Measurements from ENCODE around the gene FHOD3. TPM values are rescaled to one million over a fixed set of nuclear protein-coding genes. Genes with fewer than 3 reads are reported as not detected.

Gene FHOD3
- polyA plus RNA-seq, 4 donors = 0.22 to 8.1 (median 1.9) TPM

DNA sequence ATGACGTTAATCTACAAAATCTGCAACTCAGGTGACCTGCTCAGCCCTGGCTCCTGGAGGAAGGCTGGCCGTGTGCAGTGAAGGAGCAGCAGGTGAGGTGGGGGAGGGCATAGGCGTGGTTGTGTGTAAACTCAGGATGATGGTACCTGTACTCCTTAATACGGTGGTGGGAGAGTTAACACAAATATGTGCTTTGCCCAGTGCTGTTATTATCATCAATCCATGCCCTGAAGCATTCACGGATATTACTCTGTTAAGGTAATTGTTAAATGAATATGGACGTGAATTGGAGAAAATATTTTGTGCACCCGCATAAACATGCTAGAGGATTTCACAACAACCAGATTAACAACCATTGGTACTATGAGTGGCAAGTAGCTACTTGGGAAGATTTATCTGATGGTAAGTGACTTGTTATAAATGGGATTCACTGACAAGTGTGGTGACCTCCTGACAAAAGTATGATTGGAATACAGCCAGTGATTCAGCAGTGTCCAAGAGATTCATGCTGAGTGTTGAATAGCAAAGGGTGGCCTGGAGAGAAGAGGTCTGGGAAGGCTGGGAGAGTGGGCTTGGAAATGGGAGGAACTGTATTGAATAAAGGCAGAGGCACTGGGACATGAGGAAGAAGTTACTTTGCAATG lies 337.2 kb downstream of the FHOD3 start:
- no peaks in the 10 kb centered on the region for H3K27me3 ChIP-seq (ENCODE audit: control insufficient read depth in 3 of 3, insufficient read depth in 3 of 3, low read length in 3 of 3)
- no peaks in the 10 kb centered on the region for H3K36me3 ChIP-seq (ENCODE audit: control insufficient read depth in 3 of 3, insufficient read depth in 2 of 3, low read depth in 1 of 3, low read length in 3 of 3)
- H3K9me3 ChIP-seq (ENCODE audit: control insufficient read depth in 2 of 2, insufficient read depth in 1 of 2, low read depth in 1 of 2, low read length in 1 of 2) = peaks cover 0 to under 1% of the 10 kb centered on the region in 2 donors
- H3K4me3 ChIP-seq (ENCODE audit: low read depth in 1 of 3, low read length in 3 of 3) = no peak overlapping the region
- no peak for FAIRE-seq
- 47 to 68% (median 53%) methylated on average over 7 of the region's 7 CpGs for WGBS, 3 donors
- no peak overlapping the region for H3K27ac ChIP-seq (ENCODE audit: low read depth in 1 of 3, low read length in 2 of 3)
- H3K4me1 ChIP-seq (ENCODE audit: control insufficient read depth in 3 of 3, insufficient read depth in 2 of 3, low read depth in 1 of 3, low read length in 2 of 3) = no peaks in the 10 kb centered on the region
- no peak for DNase-seq

DNA sequence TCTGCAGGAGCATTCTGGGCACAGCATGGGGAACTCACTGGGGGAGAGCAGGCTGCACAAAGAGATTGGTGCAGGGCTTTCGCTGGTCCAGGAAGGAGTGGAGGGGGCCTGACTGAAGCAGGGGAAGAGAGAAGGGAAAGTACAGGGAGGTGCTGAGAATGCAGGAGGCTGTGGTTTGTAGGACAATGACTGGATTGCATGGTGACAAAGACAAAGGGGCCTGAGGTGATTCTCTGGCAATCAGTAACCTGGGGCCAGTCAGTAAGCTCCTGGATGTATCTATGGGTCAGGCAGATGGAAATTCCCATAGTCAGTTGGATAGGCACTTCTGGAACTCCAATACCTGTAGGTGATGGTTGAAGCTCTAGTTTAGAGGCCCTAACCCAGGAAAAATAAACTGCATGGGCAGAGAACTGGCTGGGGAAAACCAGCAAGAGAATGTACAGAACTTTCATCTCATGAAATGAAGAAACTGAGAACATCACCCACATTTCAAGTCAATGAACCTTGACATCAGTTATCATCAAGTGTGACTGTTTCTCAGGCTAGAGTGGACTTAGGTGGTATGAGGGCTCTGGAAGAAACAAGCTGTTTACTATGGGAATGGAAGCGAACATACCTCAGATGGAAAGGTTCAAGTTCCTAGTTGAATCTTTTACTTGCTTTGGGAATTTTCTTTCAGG lies 338.0 kb downstream of the FHOD3 start:
- no peak for FAIRE-seq
- no peaks in the 10 kb centered on the region for H3K27me3 ChIP-seq (ENCODE audit: control insufficient read depth in 3 of 3, insufficient read depth in 3 of 3, low read length in 3 of 3)
- no peak for DNase-seq
- no peaks in the 10 kb centered on the region for H3K36me3 ChIP-seq (ENCODE audit: control insufficient read depth in 3 of 3, insufficient read depth in 2 of 3, low read depth in 1 of 3, low read length in 3 of 3)
- H3K27ac ChIP-seq (ENCODE audit: low read depth in 1 of 3, low read length in 2 of 3) = no peak overlapping the region
- no peaks in the 10 kb centered on the region for H3K4me1 ChIP-seq (ENCODE audit: control insufficient read depth in 3 of 3, insufficient read depth in 2 of 3, low read depth in 1 of 3, low read length in 2 of 3)
- WGBS, 3 donors = 81 to 96% (median 93%) methylated on average over 2 of the region's 2 CpGs
- no peak overlapping the region for H3K4me3 ChIP-seq (ENCODE audit: low read depth in 1 of 3, low read length in 3 of 3)
- H3K9me3 ChIP-seq (ENCODE audit: control insufficient read depth in 2 of 2, insufficient read depth in 1 of 2, low read depth in 1 of 2, low read length in 1 of 2) = no peaks in the 10 kb centered on the region

DNA sequence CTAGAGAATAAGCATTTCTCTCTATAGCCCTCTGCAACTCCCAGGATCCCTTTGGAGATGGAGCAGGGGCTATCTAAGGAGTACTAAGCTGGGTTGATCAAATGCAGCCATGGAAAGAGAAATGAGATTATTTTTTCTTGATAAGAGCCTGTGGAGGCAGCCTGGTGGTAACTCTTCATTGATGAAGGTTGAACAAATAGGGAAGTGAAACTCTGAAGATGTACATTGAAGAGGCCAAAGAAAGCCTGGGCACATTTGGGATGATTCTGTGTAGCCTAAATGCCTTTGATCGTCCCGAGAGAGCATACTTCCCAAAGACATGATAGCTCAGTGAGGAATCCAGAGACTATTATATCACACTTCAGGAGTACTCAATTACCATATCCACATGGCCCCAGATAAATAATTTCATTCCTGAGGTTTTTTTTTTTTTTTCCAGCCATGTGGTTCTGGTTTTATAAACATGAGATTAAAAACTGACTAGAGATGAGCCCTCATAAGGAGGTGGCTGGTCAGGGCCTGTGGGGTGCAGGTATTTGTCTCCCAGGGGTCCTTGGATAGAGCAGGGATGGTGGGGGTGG lies 338.8 kb downstream of the FHOD3 start:
- Histone ChIP-seq H3K9me3 (ENCODE audit: control insufficient read depth in 2 of 2, insufficient read depth in 1 of 2, low read depth in 1 of 2, low read length in 1 of 2) (no peaks in the 10 kb centered on the region), H3K4me1 (ENCODE audit: control insufficient read depth in 3 of 3, insufficient read depth in 2 of 3, low read depth in 1 of 3, low read length in 2 of 3) (no peaks in the 10 kb centered on the region), H3K27me3 (ENCODE audit: control insufficient read depth in 3 of 3, insufficient read depth in 3 of 3, low read length in 3 of 3) (no peaks in the 10 kb centered on the region), H3K4me3 (ENCODE audit: low read depth in 1 of 3, low read length in 3 of 3) (no peak overlapping the region), H3K36me3 (ENCODE audit: control insufficient read depth in 3 of 3, insufficient read depth in 2 of 3, low read depth in 1 of 3, low read length in 3 of 3) (no peaks in the 10 kb centered on the region), H3K27ac (ENCODE audit: low read depth in 1 of 3, low read length in 2 of 3) (no peak overlapping the region)
- 79 to 95% (median 80%) methylated on average over 2 of the region's 2 CpGs for WGBS, 3 donors
- FAIRE-seq (no peak), DNase-seq (no peak)

- 66 to 82% (median 76%) methylated on average over 4 of the region's 4 CpGs for WGBS, 3 donors
Measured at GRCh38 chr18:36638224-36638623, 340.7 kb downstream of the FHOD3 start.

DNA sequence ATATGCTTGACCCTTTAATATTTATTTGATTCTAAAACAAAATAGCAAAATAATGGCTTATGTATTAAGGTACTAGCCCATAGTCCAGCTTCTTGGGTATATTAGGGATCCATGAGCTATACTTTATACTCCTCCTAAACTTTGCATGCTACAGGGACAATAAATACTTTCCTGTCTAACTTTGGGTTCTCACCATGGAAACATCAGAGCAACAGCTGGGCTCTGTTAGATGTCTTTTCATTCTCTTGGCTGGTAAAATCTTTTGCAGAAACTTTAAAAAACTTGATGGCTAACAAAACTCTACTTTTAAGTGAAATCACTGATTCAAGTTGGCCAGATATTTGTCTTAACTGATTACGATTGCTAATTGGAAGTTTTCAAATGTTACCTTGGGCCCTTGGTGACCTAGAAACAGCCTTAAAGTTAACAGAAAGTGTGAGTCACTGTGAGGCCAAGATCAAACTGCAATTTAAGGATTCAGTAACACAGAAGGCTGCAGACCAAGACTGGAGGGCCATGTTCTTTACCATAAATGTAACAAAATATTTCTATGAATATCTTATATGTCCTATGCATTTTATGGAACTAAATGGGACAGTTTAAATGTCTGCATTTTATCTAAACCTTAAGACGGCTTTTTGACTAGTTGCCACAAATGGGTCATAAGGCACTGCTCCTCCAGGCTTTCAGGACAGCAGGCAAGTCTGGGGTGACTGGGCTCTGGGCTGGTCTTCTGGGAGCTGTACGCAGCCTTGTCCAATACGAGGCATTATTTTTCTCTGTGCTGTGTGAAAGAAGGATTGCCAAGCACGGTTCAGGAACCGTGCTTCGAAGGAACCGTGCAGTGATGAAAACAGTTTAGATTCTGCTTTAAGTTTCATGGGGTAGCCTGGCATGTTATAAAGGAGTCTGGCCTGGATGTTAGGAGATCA lies 342.8 kb downstream of the FHOD3 start:
- 73 to 85% (median 84%) methylated on average over 8 of the region's 8 CpGs for WGBS, 3 donors
- Histone ChIP-seq H3K36me3 (ENCODE audit: control insufficient read depth in 3 of 3, insufficient read depth in 2 of 3, low read depth in 1 of 3, low read length in 3 of 3) (no peaks in the 10 kb centered on the region), H3K4me3 (ENCODE audit: low read depth in 1 of 3, low read length in 3 of 3) (no peak overlapping the region), H3K4me1 (ENCODE audit: control insufficient read depth in 3 of 3, insufficient read depth in 2 of 3, low read depth in 1 of 3, low read length in 2 of 3) (no peaks in the 10 kb centered on the region), H3K27ac (ENCODE audit: low read depth in 1 of 3, low read length in 2 of 3) (no peak overlapping the region), H3K9me3 (ENCODE audit: control insufficient read depth in 2 of 2, insufficient read depth in 1 of 2, low read depth in 1 of 2, low read length in 1 of 2) (no peaks in the 10 kb centered on the region), H3K27me3 (ENCODE audit: control insufficient read depth in 3 of 3, insufficient read depth in 3 of 3, low read length in 3 of 3) (no peaks in the 10 kb centered on the region)
- no peak for DNase-seq
- FAIRE-seq = no peak

More at GRCh38 chr18:36638224-36638623, 340.7 kb downstream of the FHOD3 start:
- Histone ChIP-seq H3K36me3 (ENCODE audit: control insufficient read depth in 3 of 3, insufficient read depth in 2 of 3, low read depth in 1 of 3, low read length in 3 of 3) (no peaks in the 10 kb centered on the region), H3K27ac (ENCODE audit: low read depth in 1 of 3, low read length in 2 of 3) (no peak overlapping the region), H3K4me1 (ENCODE audit: control insufficient read depth in 3 of 3, insufficient read depth in 2 of 3, low read depth in 1 of 3, low read length in 2 of 3) (no peaks in the 10 kb centered on the region), H3K9me3 (ENCODE audit: control insufficient read depth in 2 of 2, insufficient read depth in 1 of 2, low read depth in 1 of 2, low read length in 1 of 2) (no peaks in the 10 kb centered on the region), H3K27me3 (ENCODE audit: control insufficient read depth in 3 of 3, insufficient read depth in 3 of 3, low read length in 3 of 3) (no peaks in the 10 kb centered on the region), H3K4me3 (ENCODE audit: low read depth in 1 of 3, low read length in 3 of 3) (no peak overlapping the region)
- DNase-seq = no peak
- no peak for FAIRE-seq

DNA sequence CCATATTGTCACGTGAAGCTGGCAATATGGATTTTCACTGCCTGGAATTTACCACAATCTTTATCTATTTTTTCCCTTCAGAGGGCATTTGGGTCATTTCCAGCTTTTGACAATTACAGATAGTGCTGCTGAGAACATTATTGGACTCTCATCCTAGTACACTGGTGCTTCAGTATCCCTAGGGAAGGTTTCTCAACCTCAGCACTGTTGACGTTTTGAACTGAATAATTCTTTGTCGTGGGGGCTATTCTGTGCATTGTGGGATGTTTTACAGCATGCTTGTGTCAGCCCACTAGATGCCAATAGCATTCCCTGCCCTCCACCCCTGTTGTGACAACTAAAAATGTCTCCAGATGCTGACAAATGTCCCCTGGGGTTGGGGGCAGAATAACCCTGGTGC lies 345.5 kb downstream of the FHOD3 start:
- no peaks in the 10 kb centered on the region for H3K4me1 ChIP-seq (ENCODE audit: control insufficient read depth in 3 of 3, insufficient read depth in 2 of 3, low read depth in 1 of 3, low read length in 2 of 3)
- no peak overlapping the region for H3K4me3 ChIP-seq (ENCODE audit: low read depth in 1 of 3, low read length in 3 of 3)
- no peak overlapping the region for H3K27ac ChIP-seq (ENCODE audit: low read depth in 1 of 3, low read length in 2 of 3)
- FAIRE-seq (no peak), DNase-seq (no peak)
- no peaks in the 10 kb centered on the region for H3K9me3 ChIP-seq (ENCODE audit: control insufficient read depth in 2 of 2, insufficient read depth in 1 of 2, low read depth in 1 of 2, low read length in 1 of 2)
- no peaks in the 10 kb centered on the region for H3K27me3 ChIP-seq (ENCODE audit: control insufficient read depth in 3 of 3, insufficient read depth in 3 of 3, low read length in 3 of 3)
- WGBS, 3 donors = 61 to 74% (median 68%) methylated on average over 3 of the region's 3 CpGs
- no peaks in the 10 kb centered on the region for H3K36me3 ChIP-seq (ENCODE audit: control insufficient read depth in 3 of 3, insufficient read depth in 2 of 3, low read depth in 1 of 3, low read length in 3 of 3)

DNA sequence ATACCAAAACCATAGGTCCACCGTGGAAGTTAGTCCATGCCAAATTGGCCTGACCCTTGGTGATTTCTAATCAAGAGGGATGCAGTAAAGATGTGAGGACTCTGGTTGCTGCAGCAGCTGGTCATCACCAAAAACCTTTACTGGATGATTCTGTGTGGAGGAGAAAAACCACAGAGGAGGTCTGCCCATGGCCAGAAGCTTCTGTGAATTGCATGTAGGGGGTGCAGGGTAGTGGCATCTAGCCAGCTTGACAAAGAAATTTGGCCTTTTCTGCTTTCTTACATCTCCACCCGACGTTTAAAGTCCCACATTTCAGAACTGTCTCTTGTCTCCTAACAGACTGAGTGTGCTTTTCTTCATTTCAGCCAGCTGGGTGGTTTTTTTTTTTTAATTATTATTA lies 351.3 kb downstream of the FHOD3 start:
- no peaks in the 10 kb centered on the region for H3K9me3 ChIP-seq (ENCODE audit: control insufficient read depth in 2 of 2, insufficient read depth in 1 of 2, low read depth in 1 of 2, low read length in 1 of 2)
- no peaks in the 10 kb centered on the region for H3K27me3 ChIP-seq (ENCODE audit: control insufficient read depth in 3 of 3, insufficient read depth in 3 of 3, low read length in 3 of 3)
- H3K4me1 ChIP-seq (ENCODE audit: control insufficient read depth in 3 of 3, insufficient read depth in 2 of 3, low read depth in 1 of 3, low read length in 2 of 3) = no peaks in the 10 kb centered on the region
- DNase-seq = no peak
- no peaks in the 10 kb centered on the region for H3K36me3 ChIP-seq (ENCODE audit: control insufficient read depth in 3 of 3, insufficient read depth in 2 of 3, low read depth in 1 of 3, low read length in 3 of 3)
- FAIRE-seq = no peak
- 79 to 88% (median 83%) methylated on average over 3 of the region's 3 CpGs for WGBS, 3 donors
- no peak overlapping the region for H3K27ac ChIP-seq (ENCODE audit: low read depth in 1 of 3, low read length in 2 of 3)
- no peak overlapping the region for H3K4me3 ChIP-seq (ENCODE audit: low read depth in 1 of 3, low read length in 3 of 3)

GRCh38 chr18:36649205-36649604 lies 351.7 kb downstream of the FHOD3 start:
- Histone ChIP-seq H3K9me3 (ENCODE audit: control insufficient read depth in 2 of 2, insufficient read depth in 1 of 2, low read depth in 1 of 2, low read length in 1 of 2) (no peaks in the 10 kb centered on the region), H3K4me1 (ENCODE audit: control insufficient read depth in 3 of 3, insufficient read depth in 2 of 3, low read depth in 1 of 3, low read length in 2 of 3) (no peaks in the 10 kb centered on the region), H3K27ac (ENCODE audit: low read depth in 1 of 3, low read length in 2 of 3) (no peak overlapping the region), H3K4me3 (ENCODE audit: low read depth in 1 of 3, low read length in 3 of 3) (no peak overlapping the region), H3K27me3 (ENCODE audit: control insufficient read depth in 3 of 3, insufficient read depth in 3 of 3, low read length in 3 of 3) (no peaks in the 10 kb centered on the region), H3K36me3 (ENCODE audit: control insufficient read depth in 3 of 3, insufficient read depth in 2 of 3, low read depth in 1 of 3, low read length in 3 of 3) (no peaks in the 10 kb centered on the region)
- WGBS, 3 donors = 78 to 86% (median 79%) methylated on average over 3 of the region's 3 CpGs
- FAIRE-seq (no peak), DNase-seq (no peak)

All from small intestine (tissue), 7 donors.